NCI-H146 treated with DMSO at 0.1 percent for 48 hours (cell line): Measurements from ENCODE around the gene MCF2L2.
"Not testable (repeated sequence)": the region's sequence is repeated elsewhere in the genome, so short reads cannot be mapped to it uniquely, and the experiment has no call there.

Experiments used
- DNase-seq: peaks from one replicate; lab custom pipeline; 2025; ENCODE audit not compliant: unreplicated experiment; lab: John Stamatoyannopoulos, UW

MCF2L2 gene

GRCh38 chr3:183182073-183182472 is 246.3 kb downstream of the MCF2L2 start:
- DNase-seq: no peak

- no peak for DNase-seq
Measured at GRCh38 chr3:183181606-183182005, 246.8 kb downstream of the MCF2L2 start.

DNA sequence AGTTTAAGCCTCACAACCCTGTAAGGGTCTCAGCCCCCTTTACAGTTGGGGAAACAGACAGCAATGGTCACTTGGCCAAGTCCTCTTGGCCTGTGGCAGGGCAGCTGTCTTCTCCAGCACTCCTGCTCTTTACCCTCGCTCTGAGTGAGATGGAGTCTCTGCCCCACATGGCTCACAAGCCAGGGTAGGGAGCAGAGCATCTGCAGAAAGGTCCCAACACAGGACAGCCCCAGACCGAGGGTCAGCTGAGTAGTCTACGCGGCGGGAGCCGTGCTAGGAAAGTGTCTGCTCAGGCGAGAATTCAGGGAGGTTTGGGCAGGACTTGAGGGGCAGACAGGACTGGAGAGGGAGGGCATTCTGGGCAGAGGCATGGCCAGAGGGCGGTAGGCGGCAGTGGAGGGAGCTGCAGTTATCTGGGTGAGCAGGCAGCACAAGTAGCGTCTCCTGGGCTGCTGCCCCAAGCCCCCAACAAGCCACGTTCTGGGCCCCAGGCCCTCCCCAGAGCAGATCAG is 247.6 kb downstream of the MCF2L2 start:
- DNase-seq: no peak

GRCh38 chr3:183180110-183180783 is 248.2 kb downstream of the MCF2L2 start:
- DNase-seq: no peak

GRCh38 chr3:183179550-183179908 is 248.9 kb downstream of the MCF2L2 start:
- DNase-seq: not testable (repeated sequence)

- no peak for DNase-seq
Measured at GRCh38 chr3:183178833-183179549, 249.4 kb downstream of the MCF2L2 start.

DNA sequence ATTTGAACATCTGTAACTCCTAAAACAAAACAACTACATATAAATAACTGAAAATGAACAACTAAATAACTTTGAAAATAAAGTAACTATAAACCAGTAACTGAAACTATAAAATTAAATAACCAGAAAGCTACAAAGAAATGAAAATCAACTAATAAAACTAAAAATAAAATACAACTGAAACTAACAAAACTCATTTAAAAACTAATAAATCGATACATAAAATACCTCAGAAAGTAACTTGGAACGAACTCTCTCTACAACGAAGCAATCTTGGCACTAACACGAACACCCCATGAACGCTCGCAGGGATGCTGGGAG is 249.9 kb downstream of the MCF2L2 start:
- no peak for DNase-seq

GRCh38 chr3:183172051-183172639 is 256.3 kb downstream of the MCF2L2 start:
- DNase-seq: no peak

DNA sequence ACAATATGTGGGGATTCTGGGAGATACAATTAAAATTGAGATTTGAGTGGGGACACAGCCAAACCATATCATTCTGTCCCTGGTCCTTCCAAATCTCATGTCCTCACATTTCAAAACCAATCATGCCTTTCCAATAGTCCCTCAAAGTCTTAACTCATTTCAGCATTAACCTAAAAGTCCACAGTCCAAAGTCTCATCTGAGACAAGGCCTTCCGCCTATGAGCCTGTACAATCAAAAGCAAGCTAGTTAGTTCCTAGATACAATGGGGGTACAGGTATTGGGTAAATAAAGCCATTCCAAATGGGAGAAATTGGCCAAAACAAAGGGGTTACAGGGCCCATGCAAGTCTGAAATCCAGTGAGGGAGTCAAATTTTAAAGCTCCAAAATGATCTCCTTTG is 260.4 kb downstream of the MCF2L2 start:
- not testable (repeated sequence) for DNase-seq

- DNase-seq: no peak
Measured at GRCh38 chr3:183163563-183163962, 264.9 kb downstream of the MCF2L2 start.

GRCh38 chr3:183161552-183162336 is 266.7 kb downstream of the MCF2L2 start:
- DNase-seq: no peak

- no peak for DNase-seq
Measured at GRCh38 chr3:183160616-183161015, 267.8 kb downstream of the MCF2L2 start.

GRCh38 chr3:183159333-183159732 is 269.1 kb downstream of the MCF2L2 start:
- no peak for DNase-seq

DNA sequence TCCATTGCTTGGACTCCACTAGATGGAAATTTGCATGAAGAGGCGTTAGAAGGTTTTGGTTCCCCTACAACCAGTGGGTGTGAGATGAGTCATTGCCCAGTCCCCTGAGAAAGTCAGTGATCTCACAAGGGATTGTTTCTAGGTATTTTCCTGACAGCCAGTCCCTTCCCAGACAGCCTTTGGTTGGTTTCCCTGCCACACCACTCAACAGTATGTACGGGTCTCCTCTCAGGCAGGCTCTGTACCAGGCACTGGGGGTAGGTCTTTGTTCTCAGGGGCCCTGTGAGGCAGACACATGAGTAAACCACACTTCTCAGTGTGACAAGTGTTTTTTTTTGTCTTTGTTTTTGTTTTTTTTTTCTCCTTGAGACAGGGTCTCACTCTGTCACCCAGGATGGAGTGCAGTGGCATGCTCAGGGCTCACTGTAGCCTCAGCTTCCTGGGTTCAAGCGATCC is 269.8 kb downstream of the MCF2L2 start:
- no peak for DNase-seq

- no peak for DNase-seq
Measured at GRCh38 chr3:183158113-183158512, 270.3 kb downstream of the MCF2L2 start.

- DNase-seq: no peak
Measured at GRCh38 chr3:183156266-183156665, 272.2 kb downstream of the MCF2L2 start.

GRCh38 chr3:183155499-183155898 is 272.9 kb downstream of the MCF2L2 start:
- DNase-seq: no peak

- no peak for DNase-seq
Measured at GRCh38 chr3:183153210-183153950, 275.0 kb downstream of the MCF2L2 start.

GRCh38 chr3:183151821-183152351 is 276.5 kb downstream of the MCF2L2 start:
- no peak for DNase-seq

- DNase-seq: no peak
Measured at GRCh38 chr3:183151086-183151485, 277.3 kb downstream of the MCF2L2 start.
